HepG2 (cell line): ENCODE results near the gene SYNE1. TPM values are rescaled to one million over a fixed set of nuclear protein-coding genes. Genes with fewer than 3 reads are reported as not detected.

Source experiments
- ATAC-seq: fragments of 200-7000 bp; cut with Tn5 transposase; 3 replicates; pipeline ENCODE4 v1.9.1; 2020; ENCODE audit warnings: mild to moderate bottlenecking, moderate library complexity
- BruUV-seq: library from RNA; stranded (reverse); fragments of 400-500 nt; replicated peaks from 2 replicates; lab custom pipeline; 2021; lab: Mats Ljungman, UMichigan
- CTCF ChIA-PET: fragments of 300-600 bp; formaldehyde crosslinking; extraction: SDS; loops from one replicate; lab custom pipeline; 2021; ENCODE audit warnings: low total read pairs, inconsistent platforms, low intra/inter-chr PET ratio; lab: Yijun Ruan, JAX
- POLR2A ChIA-PET: fragments of 350-600 bp; sonication (Branson Sonifier 250); formaldehyde crosslinking; loops from one replicate; lab custom pipeline; 2020; ENCODE audit warnings: antibody characterized with exemption, inconsistent platforms; lab: Yijun Ruan, JAX
- DNase-seq: peaks from one replicate; pipeline ENCODE4 v3.0.0-alpha.2; 2015; ENCODE audit warnings: low spot score
- FAIRE-seq: peaks from 3 replicates; lab custom pipeline; 2011; peaks lifted over from hg19 to GRCh38; lab: Jason Lieb, UNC
- H2AFZ ChIP-seq: one replicate; pipeline ENCODE4 v1.6.1; 2011; ENCODE audit warnings: low read length, inconsistent platforms
- H3K27ac ChIP-seq: fragments of 300-600 bp; 3 replicates; pipeline ENCODE4 v1.8.0; 2011; ENCODE audit warnings: mixed run types, mild to moderate bottlenecking, mixed read lengths, low read length, inconsistent platforms; ENCODE audit not compliant: insufficient read depth; ENCODE audit errors: extremely low read length
- H3K27me3 ChIP-seq, 2 experiments: fragments of 200-600 bp in 1 of 2; 2 replicates in 1 of 2; 3 replicates in 1 of 2; pipeline versions ENCODE4 v1.6.0 to v1.8.0; 2011; ENCODE audit warnings: low read length in 2 of 2, mild to moderate bottlenecking in 2 of 2, moderate library complexity in 2 of 2, inconsistent platforms in 1 of 2; ENCODE audit not compliant: insufficient read depth in 2 of 2, control insufficient read depth in 1 of 2
- H3K36me3 ChIP-seq, 2 experiments: fragments of 200-600 bp in 1 of 2; replicated peaks in 1 of 2; 2 replicates in 1 of 2; 3 replicates in 1 of 2; pipeline versions ENCODE4 v1.5.1 to v1.8.0; 2011; ENCODE audit warnings: low read length in 2 of 2, inconsistent platforms in 1 of 2; ENCODE audit not compliant: insufficient read depth in 2 of 2, control insufficient read depth in 1 of 2
- H3K4me1 ChIP-seq: 2 replicates; pipeline ENCODE4 v1.5.1; 2012; ENCODE audit warnings: low read length, inconsistent platforms; ENCODE audit not compliant: insufficient read depth
- H3K4me2 ChIP-seq: 2 replicates; pipeline ENCODE4 v1.6.0; 2011; ENCODE audit warnings: low read depth, low read length, inconsistent platforms
- H3K4me3 ChIP-seq, 3 experiments: fragments of 200-600 bp in 1 of 3; sonication (generic), shearing (Covaris generic) in 1 of 3; replicated peaks in 1 of 3; 2 replicates each; pipeline ENCODE4 v1.5.1; 2011 to 2016; ENCODE audit warnings: low read length in 3 of 3, inconsistent platforms in 2 of 3, low read depth in 2 of 3, mild to moderate bottlenecking in 2 of 3, control low read depth in 1 of 3, mixed read lengths in 1 of 3; ENCODE audit not compliant: insufficient read depth in 1 of 3
- H3K79me2 ChIP-seq: one replicate; pipeline ENCODE4 v1.6.1; 2011; ENCODE audit warnings: low read length, inconsistent platforms; ENCODE audit not compliant: insufficient read depth
- H3K9ac ChIP-seq: 2 replicates; pipeline ENCODE4 v1.6.0; 2011; ENCODE audit warnings: mild to moderate bottlenecking, low read depth, low read length, inconsistent platforms; ENCODE audit not compliant: insufficient read depth
- H3K9me3 ChIP-seq: 2 replicates; pipeline ENCODE4 v1.5.1; 2012; ENCODE audit warnings: mild to moderate bottlenecking, low read length
- H4K20me1 ChIP-seq: 2 replicates; pipeline ENCODE4 v1.6.0; 2011; ENCODE audit warnings: inconsistent platforms, mild to moderate bottlenecking, low read length, moderate library complexity; ENCODE audit not compliant: insufficient read depth
- ARNT ChIP-seq: fragments of 450-650 bp; IDR thresholded peaks from 2 replicates; pipeline ENCODE4 v1.6.1; 2017
- MAFF ChIP-seq: IDR thresholded peaks from 2 replicates; pipeline ENCODE4 v1.6.1; 2011; ENCODE audit warnings: low read depth, low read length, improper control_type of control experiment
- MAFK ChIP-seq, 2 experiments: IDR thresholded peaks in 1 of 2; conservative IDR thresholded peaks in 1 of 2; 2 replicates each; pipeline ENCODE4 v1.6.1; 2011; ENCODE audit warnings: improper control_type of control experiment in 2 of 2, low read length in 2 of 2
- MTA3 ChIP-seq: sonication (generic); formaldehyde crosslinking; IDR thresholded peaks from 2 replicates; pipeline ENCODE4 v1.4.0; 2020; ENCODE audit warnings: missing genetic modification reagents
- MYC ChIP-seq: sonication (generic); formaldehyde crosslinking; IDR thresholded peaks from 2 replicates; pipeline ENCODE4 v1.9.0; 2021; ENCODE audit warnings: missing genetic modification reagents, borderline replicate concordance
- THAP11 ChIP-seq: IDR thresholded peaks from 2 replicates; pipeline ENCODE4 v1.6.1; 2016; ENCODE audit warnings: missing biosample characterization, missing genetic modification reagents
- ZBTB20 ChIP-seq: sonication (generic); formaldehyde crosslinking; IDR thresholded peaks from 2 replicates; pipeline ENCODE4 v1.8.1; 2023; ENCODE audit warnings: missing genetic modification reagents, low read depth, mild to moderate bottlenecking, borderline replicate concordance
- ZMYM4 ChIP-seq: sonication (generic); formaldehyde crosslinking; IDR thresholded peaks from 2 replicates; pipeline ENCODE4 v1.8.1; 2023; ENCODE audit warnings: mild to moderate bottlenecking, missing genetic modification reagents
- WGBS: methylation state at CpG from one replicate; pipeline ENCODE4 v1.1.6; 2017; ENCODE audit warnings: low lambda C conversion rate; 5-methylcytosine and 5-hydroxymethylcytosine counted together
- in situ Hi-C: cut with HindIII; loops from 2 replicates; pipeline ENCODE4 v1.10.0; 2017; ENCODE audit warnings: low pct_unique_long_range_greater_than_20kb; ENCODE audit not compliant: extremely low pct_ligation_motif_present
- intact Hi-C: fragments of 100-400 bp; cut with micrococcal nuclease; formaldehyde crosslinking; loops from one replicate; pipeline ENCODE4 v1.10.0; 2022; ENCODE audit not compliant: unreplicated experiment
- polyA plus RNA-seq, 8 experiments: library from polyadenylated mRNA; depleted of rRNA in 3 of 8; stranded (reverse) in 7 of 8; unstranded in 1 of 8; fragments of >200 nt; fragmentation: Illumina TruSeq in 4 of 8; extraction: Trizol in 4 of 8; gene quantifications; 2 replicates each; pipeline versions ENCODE4 v1.2.1 to v1.2.3, GENCODE V29; 2011 to 2016; ENCODE audit warnings: low read depth in 4 of 8, missing spikeins in 1 of 8, mixed read lengths in 1 of 8; ENCODE audit not compliant: insufficient read depth in 1 of 8
- total RNA-seq, 5 experiments: library from RNA; depleted of rRNA; stranded (reverse); fragments of >200 nt; fragmentation: Illumina TruSeq; extraction: Trizol; gene quantifications; 2 replicates each; pipeline ENCODE4 v1.2.3, GENCODE V29; 2016; ENCODE audit warnings: low read depth in 1 of 5
- TF ChIP-seq, protein P1 (sequence below): sonication (generic); formaldehyde crosslinking; IDR thresholded peaks from 2 replicates; pipeline ENCODE4 v1.4.0; 2020; ENCODE audit warnings: missing genetic modification reagents
- TF ChIP-seq, protein P2 (sequence below): sonication (generic); formaldehyde crosslinking; IDR thresholded peaks from 2 replicates; pipeline ENCODE4 v1.4.0; 2020; ENCODE audit warnings: low read depth, mild to moderate bottlenecking, missing genetic modification reagents

Gene SYNE1
- total and polyA plus RNA-seq, 2 of the 13 experiments (the other 11 are each of a cell fraction or from before 2014, with no cell fraction given): 5.5 to 15.9 TPM

DNA sequence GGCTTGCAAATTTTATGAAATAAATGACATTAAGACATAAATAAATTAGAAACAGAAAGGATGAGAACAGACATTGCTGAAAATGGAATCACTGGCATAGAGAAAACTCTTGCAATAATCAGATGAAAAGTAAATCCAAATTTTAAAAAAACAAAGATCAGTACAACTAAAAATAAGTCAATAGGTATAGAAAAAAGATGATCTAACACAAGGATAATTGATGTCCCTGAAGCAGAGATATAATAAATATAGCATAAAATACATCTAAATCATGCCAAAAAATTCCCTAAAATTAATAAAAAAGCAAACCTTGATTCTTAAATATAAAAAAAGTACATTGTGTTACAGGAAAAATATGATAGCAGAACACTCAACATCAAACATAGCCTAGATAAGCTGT, 379.6 kb downstream of the SYNE1 start:
- ChIA-PET CTCF (interaction anchor here (0.8 kb wide), 1 partner anchor 11 kb away, joined by 3 read pairs; no protein-coding TSS in a partner anchor), POLR2A (no interaction called here)
- H3K4me3 ChIP-seq: no peak overlapping the region
- FAIRE-seq (no peak), DNase-seq (no peak), ATAC-seq (no peak)
- peaks cover 2% of the 10 kb centered on the region; the same call in 1 of the 2 replicates for H3K9me3 ChIP-seq
- no TSS peak for BruUV-seq
- no peaks in the 10 kb centered on the region; the same call in 1 of the 2 replicates for H4K20me1 ChIP-seq
- H3K9ac ChIP-seq: no peak overlapping the region
- TF ChIP-seq ZBTB20 (CRISPR knock-in tag) (no peak), MYC (no peak), ARNT (no peak), ZMYM4 (CRISPR knock-in tag) (no peak)
- TF ChIP-seq, protein P1, sequence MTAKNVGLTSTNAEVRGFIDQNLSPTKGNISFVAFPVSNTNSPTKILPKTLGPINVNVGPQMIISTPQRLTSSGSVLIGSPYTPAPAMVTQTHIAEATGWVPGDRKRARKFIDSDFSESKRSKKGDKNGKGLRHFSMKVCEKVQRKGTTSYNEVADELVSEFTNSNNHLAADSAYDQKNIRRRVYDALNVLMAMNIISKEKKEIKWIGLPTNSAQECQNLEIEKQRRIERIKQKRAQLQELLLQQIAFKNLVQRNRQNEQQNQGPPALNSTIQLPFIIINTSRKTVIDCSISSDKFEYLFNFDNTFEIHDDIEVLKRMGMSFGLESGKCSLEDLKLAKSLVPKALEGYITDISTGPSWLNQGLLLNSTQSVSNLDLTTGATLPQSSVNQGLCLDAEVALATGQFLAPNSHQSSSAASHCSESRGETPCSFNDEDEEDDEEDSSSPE (CRISPR knock-in tag): no peak
- H3K27me3 ChIP-seq: no peaks in the 10 kb centered on the region
- H2AFZ ChIP-seq: no peak overlapping the region
- H3K36me3 ChIP-seq: no peaks in the 10 kb centered on the region
- intact Hi-C loops (no loop called here), in situ Hi-C loops (no loop called here)
- no peaks in the 10 kb centered on the region for H3K79me2 ChIP-seq
- H3K4me2 ChIP-seq: no peak overlapping the region
- H3K27ac ChIP-seq: no peak overlapping the region
- H3K4me1 ChIP-seq: peaks cover 9% of the 10 kb centered on the region

DNA sequence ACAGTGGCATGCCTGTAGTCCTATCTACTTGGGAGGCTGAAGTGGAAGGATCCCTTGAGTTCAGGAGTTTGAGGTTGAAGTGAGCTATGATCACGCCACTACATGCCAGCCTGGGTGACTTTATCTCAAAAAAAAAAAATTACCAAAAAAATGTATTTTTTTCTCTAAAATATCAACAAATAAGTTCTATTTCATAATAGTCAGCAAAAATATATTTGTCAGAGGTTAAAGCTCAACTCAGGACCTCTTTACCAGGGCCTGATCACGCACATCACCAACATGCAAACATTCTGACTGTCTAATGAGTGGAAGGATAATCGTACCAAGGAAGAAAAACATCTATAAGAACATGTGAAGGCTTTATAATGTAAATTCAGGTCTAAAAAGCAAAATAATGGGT, 387.0 kb downstream of the SYNE1 start:
- Histone ChIP-seq H3K4me3 (no peak overlapping the region), H3K9ac (no peak overlapping the region), H3K9me3 (no peaks in the 10 kb centered on the region), H3K4me1 (peaks cover 9% of the 10 kb centered on the region), H3K79me2 (no peaks in the 10 kb centered on the region), H3K27ac (no peak overlapping the region), H3K4me2 (no peak overlapping the region), H2AFZ (no peak overlapping the region), H4K20me1 (no peaks in the 10 kb centered on the region), H3K27me3 (no peaks in the 10 kb centered on the region), H3K36me3 (no peaks in the 10 kb centered on the region)
- FAIRE-seq (no peak), DNase-seq (no peak), ATAC-seq (no peak)
- intact Hi-C loops (no loop called here), in situ Hi-C loops (no loop called here)
- BruUV-seq: no TSS peak
- ChIA-PET POLR2A (no interaction called here), CTCF (no interaction called here)
- WGBS: 92% methylated on average over 3 of the region's 3 CpGs
- TF ChIP-seq THAP11 (CRISPR knock-in tag): no peak
- peak; percentile 72 for TF ChIP-seq MAFF
- TF ChIP-seq, protein P2, sequence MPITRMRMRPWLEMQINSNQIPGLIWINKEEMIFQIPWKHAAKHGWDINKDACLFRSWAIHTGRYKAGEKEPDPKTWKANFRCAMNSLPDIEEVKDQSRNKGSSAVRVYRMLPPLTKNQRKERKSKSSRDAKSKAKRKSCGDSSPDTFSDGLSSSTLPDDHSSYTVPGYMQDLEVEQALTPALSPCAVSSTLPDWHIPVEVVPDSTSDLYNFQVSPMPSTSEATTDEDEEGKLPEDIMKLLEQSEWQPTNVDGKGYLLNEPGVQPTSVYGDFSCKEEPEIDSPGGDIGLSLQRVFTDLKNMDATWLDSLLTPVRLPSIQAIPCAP (CRISPR knock-in tag): no peak
- no peak for TF ChIP-seq MTA3 (CRISPR knock-in tag)
- peak; percentile 71 to 88 for TF ChIP-seq MAFK (conservative IDR thresholded peaks at IDR 0.05 in 1 of 2, IDR thresholded peaks at IDR 0.05 in 1 of 2; ENCODE audit: low read length in 2 of 2)
